Spleen (tissue), 7 donors: ENCODE results near the gene SIGLEC15.

Source experiments
- POLR2AphosphoS5 ChIP-seq, 3 donors: sonication (generic); formaldehyde crosslinking; IDR thresholded peaks; one replicate each; pipeline ENCODE4 v1.5.1; 2017; ENCODE audit warnings: antibody characterized with exemption in 3 of 3
- TF ChIP-seq, protein P1 (sequence below), 11 experiments: fragments of 200-600 bp in 7 of 11; fragments of 450-650 bp in 4 of 11; sonication (generic) in 4 of 11; IDR thresholded peaks in 8 of 11; conservative IDR thresholded peaks in 3 of 11; 1 replicate in 7 of 11; 2 replicates in 4 of 11; pipeline versions ENCODE4 v1.4.0 to v1.8.0; 2016 to 2021; ENCODE audit warnings: antibody characterized with exemption in 11 of 11, inconsistent platforms in 4 of 11, mild to moderate bottlenecking in 1 of 11
- donor health status: DM: no; HTN: no; CAD: no; lungs with moderate emphysema.
- donor health status: DM: no; HTN: no; CAD: no.
- donor health status: DM: no; HTN: no; CAD: no.

GRCh38 chr18:45833846-45834245 lies 8.4 kb downstream of the SIGLEC15 start:
- TF ChIP-seq POLR2AphosphoS5 (IDR thresholded peaks at IDR 0.05): no peak
- TF ChIP-seq, protein P1, sequence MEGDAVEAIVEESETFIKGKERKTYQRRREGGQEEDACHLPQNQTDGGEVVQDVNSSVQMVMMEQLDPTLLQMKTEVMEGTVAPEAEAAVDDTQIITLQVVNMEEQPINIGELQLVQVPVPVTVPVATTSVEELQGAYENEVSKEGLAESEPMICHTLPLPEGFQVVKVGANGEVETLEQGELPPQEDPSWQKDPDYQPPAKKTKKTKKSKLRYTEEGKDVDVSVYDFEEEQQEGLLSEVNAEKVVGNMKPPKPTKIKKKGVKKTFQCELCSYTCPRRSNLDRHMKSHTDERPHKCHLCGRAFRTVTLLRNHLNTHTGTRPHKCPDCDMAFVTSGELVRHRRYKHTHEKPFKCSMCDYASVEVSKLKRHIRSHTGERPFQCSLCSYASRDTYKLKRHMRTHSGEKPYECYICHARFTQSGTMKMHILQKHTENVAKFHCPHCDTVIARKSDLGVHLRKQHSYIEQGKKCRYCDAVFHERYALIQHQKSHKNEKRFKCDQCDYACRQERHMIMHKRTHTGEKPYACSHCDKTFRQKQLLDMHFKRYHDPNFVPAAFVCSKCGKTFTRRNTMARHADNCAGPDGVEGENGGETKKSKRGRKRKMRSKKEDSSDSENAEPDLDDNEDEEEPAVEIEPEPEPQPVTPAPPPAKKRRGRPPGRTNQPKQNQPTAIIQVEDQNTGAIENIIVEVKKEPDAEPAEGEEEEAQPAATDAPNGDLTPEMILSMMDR (IDR thresholded peaks at IDR 0.05 in 8 of 11, conservative IDR thresholded peaks at IDR 0.05 in 3 of 11): no peak
